Breast epithelium (tissue), 3 donors: ENCODE measurements around the gene PADI4.

Experiments
- CTCF ChIP-seq, 3 donors: fragments of 450-650 bp; IDR thresholded peaks; one replicate each; pipeline ENCODE4 v1.5.1; 2016 to 2017; ENCODE audit warnings: antibody characterized with exemption in 3 of 3, mild to moderate bottlenecking in 3 of 3, moderate library complexity in 3 of 3
- POLR2A ChIP-seq: fragments of 450-650 bp; IDR thresholded peaks from one replicate; pipeline ENCODE4 v1.6.1; 2016; ENCODE audit warnings: antibody characterized with exemption, mild to moderate bottlenecking, moderate library complexity
- POLR2AphosphoS5 ChIP-seq, 3 donors: sonication (generic); formaldehyde crosslinking; IDR thresholded peaks; one replicate each; pipeline ENCODE4 v1.6.1; 2017; ENCODE audit warnings: antibody characterized with exemption in 3 of 3

GRCh38 chr1:17272066-17272465, 35.9 kb upstream of the PADI4 start:
- no peak for TF ChIP-seq CTCF (IDR thresholded peaks at IDR 0.05)
- TF ChIP-seq POLR2AphosphoS5 (IDR thresholded peaks at IDR 0.05) = no peak
- TF ChIP-seq POLR2A = no peak
